GM19463 (cell line): ENCODE results near the gene SERTAD4.
"Not testable (repeated sequence)": the region's sequence is repeated elsewhere in the genome, so short reads cannot be mapped to it uniquely, and the experiment has no call there.

Experiments used
- ATAC-seq: cut with Tn5 transposase; IDR thresholded peaks from one replicate; pipeline ENCODE4 v1.9.1; 2021; ENCODE audit warnings: mild to moderate bottlenecking, moderate library complexity; ENCODE audit not compliant: unreplicated experiment

Gene SERTAD4

DNA sequence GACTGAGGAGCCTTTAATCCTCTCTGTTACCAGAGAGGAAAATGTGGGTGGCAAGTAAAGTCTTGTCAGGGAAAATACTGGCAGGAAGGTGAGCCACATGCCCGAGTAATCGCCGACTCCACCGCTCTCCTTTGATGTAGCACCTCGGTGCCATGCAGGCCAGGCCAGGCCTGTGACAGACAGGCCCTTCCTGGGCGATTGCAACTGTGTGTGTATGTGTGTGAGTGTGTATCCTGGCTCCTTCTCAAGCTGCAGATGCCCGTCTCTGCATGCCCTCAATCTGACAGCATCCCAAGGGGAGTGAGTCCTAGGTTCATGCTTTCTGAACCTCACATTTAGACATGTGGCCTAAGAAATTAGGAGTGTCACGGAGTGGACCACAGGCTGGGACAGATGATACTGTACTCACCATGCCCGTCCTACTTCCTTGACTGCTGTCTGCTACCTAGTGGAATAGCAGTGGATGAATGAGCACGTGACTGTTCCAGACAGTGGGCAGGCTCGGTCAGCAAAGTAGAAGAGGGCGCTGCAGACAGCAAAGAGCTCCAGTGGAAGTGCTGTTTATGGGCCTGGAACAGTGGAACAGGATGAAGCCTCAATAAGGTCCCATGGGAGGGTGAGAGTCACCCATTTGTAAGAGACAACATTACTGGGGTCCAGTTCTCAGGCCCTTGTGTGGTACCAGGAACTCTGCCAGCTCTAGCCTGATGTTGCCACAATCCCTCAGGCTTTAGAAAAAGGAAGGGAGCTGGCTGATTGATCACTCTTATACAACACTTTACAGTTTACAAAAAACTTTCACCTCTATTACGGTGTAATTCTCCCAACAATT is 25.3 kb downstream of the SERTAD4 start:
- no peak for ATAC-seq

DNA sequence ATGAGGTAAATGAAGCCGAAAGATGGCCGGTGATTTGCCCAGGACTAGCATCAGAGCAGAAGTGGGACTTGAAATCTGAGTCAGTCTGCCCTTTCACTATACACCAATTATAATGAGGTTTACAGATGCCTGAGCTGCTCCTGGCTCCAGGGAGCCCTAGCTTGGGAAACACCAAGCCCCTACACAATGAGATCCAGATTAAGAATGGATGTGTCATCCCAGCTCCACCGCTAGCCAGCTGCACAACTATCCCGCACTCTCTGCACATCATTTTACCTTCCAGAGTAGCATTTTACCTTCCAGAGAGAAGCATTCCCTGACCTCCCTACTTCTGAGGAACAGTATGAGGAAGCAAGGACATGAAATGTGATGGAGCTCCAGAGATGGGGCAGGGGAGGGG is 27.0 kb downstream of the SERTAD4 start:
- ATAC-seq: no peak

DNA sequence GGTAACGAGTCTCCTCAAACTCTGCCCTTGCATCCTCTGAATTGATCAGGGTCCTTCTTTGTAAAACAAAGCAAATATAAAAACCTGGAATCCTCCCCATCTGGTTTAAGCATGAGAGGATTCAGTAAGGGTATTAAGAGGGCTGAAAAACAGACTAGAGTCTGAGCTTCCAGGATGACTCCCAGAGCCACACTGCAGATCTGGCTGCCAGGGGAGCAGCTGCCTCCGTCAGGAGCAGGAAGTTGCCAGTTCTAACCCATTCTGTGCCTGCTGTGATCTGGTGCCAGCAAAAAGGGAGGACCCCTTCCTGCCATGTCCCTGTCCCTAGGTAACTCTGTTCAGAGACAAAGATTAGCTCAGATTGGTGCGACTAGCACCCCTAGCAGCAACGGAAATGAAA is 27.5 kb downstream of the SERTAD4 start:
- no peak for ATAC-seq

DNA sequence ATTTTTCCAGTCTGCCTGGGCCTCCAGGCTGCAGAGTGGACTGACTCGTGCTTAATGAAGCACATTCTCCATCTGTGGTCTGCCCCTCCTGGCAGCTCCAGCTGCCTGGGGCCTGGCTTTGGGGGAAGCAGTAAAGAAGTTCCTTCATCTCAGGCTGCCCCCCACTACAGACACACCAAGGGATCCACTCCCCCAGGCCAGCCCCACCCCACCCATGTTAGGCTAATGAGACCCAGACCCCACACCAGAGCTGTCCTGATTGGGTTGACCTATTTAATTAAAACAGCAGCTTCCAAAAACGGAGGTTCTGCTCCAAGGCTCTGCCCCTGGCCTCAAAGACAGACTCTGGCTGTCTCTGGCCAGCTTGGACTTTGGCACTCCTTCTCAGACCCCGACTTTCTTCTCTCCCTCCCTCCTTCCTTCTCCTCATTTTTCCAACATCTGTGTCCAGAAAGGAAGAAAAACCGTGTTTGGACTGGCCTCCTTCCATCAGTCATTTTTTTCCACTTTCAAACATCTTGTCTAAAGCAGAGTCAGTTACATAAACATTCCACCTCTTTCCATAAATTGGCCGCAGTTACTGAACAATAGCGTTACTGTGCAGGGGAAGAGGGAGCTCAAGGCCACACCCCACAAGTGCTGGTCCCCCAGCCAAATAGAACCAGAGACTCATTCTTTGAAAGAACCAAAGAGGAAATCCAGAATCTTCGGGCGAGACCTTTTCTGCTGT is 29.7 kb downstream of the SERTAD4 start:
- no peak for ATAC-seq

DNA sequence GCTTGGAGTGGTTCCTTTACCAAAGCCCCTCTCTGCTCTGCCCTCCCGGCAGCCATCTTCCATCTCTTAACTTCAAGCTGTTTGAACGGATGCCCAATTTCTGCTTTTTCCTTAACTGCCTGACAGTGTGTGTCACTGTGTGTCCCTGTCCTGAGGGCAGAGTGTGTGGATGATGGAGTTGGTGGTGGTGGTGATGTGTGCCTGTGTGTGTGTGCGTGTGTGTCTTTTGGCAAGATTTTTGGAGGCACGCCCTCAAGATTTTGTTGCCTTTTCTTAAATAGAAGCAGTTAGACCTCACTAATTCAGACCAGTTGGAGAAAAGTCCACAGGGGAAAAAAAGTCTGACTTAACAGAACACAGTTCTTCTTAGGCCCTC is 30.3 kb downstream of the SERTAD4 start:
- ATAC-seq: no peak

DNA sequence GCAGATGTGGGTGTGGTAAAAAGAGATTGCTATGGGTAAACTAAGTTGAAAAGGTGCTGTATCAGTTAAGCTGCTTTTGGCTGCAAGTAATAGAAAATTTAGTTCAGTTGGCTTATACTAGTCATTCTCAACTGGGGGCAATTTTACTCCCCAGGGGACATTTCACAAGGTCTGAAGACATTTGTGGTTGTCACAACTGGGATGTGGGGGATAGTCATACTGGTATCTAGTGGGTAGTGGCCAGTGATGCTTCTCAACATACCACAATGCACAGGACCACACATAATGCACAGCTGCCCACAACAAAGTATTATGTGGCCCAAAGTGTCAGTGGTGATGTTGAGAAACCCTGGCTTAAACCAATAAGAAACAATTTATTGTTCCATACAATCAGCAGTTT is 31.4 kb downstream of the SERTAD4 start:
- no peak for ATAC-seq

DNA sequence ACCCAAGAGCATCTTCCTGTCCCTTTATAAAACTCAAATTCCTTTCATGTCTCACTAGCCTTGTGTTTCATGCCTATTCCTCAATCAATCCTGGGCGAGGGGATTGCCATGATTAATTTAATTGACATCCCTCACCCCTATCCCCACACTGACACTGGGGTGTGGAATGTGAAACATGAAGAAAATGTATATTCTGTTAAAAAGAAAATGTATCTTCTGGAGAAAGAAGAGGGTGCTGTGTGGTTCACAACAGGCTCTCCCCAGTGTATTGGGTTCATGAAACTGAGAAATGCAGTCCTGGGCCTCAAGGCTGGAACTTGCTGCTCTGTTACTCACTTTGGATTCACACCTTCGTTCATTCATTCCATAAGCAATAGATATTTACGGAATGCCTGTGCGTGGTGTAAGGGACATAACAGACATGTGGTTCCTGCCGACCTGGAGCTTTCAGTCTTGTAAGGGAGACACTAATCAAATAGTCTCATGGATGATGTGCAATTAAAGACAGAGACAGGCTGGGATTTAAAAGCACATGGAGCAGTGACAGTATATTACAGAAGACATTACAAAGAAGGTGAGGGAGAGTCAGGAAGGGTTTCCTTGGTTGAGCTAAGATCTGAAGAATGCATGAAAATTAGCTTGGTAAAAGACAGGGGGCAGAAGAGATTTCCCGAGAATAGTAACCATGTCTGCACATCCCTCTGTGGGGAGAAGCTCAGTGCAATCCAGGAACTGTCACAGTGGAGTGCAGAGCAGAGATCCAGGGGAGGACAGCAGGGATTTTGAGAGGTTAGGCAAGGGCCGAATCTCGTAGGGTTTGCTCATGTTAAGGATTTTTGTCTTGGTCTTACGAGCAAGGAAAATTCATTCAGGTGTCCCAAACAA is 32.1 kb downstream of the SERTAD4 start:
- no peak for ATAC-seq

DNA sequence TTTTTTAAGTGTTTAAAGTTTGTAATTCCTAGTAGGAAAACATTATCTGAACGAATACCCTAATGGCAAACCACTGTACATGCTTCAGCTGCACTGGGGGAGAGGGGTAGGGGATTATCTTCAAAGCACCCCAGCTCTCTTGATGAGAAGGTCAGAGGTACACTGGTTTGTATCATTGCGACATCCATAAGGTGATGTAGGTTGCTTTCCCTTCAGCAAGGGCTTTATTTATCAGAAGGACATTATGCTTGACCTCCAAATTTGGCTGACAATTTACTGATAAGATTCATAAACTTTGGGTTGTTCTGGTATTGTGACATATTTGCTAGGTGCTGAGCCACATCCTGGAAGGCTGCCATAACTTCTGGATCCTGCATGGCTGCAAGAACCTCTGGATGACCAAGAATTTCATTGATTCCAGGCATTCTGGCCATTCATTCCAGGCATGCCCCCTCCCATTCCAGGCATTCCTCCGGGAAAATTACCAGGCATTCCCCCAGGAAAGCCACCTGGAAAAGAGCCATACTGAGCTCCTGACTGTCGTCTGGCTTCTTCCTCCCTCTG is 32.9 kb downstream of the SERTAD4 start:
- not testable (repeated sequence) for ATAC-seq

DNA sequence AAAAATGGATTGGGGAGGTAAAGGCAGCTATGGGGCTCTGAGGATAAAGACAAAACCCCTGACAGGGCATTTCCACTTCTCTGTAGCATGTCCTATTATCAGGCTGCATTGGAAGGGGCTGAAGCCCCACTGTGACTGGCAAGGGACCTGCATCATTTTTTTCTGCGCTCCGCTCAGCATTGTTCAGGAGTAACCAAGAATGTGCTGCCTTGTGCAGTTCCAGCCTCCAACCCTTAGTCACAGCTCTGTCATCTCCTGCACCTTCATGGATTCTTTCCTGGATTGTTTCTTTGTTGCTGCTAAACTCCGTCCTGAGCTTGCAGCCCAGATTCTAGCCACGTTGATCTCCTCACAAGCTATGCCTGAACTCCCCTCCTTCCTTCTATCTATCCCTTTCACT is 37.4 kb downstream of the SERTAD4 start:
- ATAC-seq: no peak

DNA sequence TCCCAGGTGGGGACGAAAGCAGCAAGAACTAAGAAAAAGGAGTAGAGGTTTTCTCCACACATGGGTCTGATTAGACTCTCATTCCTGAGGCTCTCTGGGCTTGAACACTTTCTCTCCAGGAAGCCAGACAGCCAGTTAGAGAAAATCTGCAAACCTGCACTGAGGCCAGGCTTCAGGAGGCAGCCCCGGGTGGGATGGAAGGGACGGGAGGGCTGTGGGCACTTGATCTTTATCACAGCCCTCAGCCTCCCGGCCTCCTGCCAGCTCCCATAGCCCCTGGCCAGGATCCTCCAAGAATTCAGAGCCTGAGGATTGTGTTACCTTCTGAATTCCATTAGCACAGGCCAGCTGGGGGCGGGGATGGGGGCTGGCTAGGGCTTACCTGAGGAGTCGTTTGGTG is 40.1 kb downstream of the SERTAD4 start:
- no peak for ATAC-seq

DNA sequence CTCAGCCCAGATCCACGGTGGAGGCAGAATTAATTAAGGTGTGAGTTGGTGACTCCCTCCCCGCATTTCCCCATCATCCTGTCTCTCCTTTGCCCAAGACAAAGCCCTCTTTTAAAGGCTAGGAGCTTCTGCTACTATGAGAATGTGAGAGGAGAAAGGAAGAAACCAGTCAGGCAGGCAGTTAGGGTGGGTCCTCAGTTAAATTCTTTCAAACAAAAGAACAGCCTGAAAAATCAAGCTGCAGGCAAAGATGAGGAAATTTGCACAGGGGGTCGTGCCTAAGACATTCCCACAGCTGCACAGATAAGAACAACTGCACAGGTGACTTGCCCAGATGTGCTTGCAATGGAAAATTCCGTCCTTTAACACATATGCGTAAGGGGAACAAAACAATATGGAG is 47.6 kb downstream of the SERTAD4 start:
- ATAC-seq: no peak

DNA sequence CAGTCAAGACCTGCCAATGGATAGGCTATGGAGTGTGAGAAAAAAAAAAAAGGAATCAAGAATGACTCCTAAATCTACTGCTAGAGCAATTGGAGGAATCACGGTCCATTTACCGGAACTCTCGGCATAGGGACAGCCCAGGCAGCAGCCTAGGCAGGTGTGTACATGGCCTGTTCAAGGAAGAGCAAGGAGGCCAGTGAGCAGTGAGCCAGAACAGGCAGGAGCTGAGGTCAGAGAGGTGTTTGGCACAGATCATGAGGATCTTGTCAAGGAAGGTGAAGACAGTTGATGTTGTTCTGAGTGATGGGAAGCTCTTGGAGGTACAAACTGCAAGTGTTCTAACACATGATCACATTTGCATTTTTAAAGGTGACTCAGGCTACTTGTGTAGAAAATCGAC is 55.5 kb downstream of the SERTAD4 start:
- no peak for ATAC-seq

DNA sequence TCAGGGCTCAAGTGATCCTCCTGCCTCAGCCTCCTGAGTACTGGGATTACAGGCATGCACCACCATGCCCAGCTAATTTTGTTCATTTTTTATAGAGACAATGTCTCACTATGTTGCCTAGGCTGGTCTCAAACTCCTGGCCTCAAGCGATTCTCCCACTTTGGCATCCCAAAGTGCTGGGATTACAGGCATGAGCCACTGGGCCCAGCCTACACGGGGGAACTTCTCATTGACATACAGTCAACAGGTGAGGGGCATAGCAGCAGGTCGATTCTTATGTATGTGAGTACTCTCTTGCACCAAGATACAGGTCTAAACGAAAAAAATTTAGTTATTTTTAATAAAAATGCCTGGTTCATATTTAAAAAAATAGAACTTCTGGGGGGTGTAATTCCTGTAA is 56.7 kb downstream of the SERTAD4 start:
- ATAC-seq: no peak

DNA sequence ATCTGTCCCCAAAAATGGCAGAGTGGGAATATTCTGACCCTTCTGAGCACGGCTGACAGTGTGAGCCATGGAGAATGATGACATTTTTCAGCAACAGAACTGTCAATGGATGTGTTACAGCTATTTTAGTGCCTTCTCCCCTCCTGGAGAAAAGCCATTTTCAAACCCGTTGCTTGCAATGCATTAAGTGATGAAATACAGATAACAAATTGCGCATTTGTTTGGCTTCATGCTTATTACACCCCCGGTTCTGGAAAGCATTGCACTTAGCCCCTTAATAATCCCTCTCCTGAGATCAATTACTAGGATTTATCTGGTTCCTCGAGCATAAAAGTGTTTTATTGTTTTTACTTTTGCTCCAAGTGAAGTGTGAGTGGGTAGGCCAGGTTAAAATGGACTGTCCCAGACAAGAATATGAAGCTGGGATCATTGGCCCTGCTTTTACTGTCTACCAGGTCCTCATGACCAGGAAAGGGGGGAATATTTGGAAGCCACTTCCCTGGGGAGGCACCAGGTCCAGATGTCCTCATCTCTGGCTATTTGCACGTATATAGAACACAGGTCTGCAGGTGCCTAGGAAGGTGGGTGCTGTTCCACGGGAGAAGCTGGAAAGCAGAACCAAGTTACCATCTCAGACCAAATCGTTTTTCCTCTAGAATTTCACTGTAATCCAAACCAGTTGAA is 58.6 kb downstream of the SERTAD4 start:
- ATAC-seq: no peak

DNA sequence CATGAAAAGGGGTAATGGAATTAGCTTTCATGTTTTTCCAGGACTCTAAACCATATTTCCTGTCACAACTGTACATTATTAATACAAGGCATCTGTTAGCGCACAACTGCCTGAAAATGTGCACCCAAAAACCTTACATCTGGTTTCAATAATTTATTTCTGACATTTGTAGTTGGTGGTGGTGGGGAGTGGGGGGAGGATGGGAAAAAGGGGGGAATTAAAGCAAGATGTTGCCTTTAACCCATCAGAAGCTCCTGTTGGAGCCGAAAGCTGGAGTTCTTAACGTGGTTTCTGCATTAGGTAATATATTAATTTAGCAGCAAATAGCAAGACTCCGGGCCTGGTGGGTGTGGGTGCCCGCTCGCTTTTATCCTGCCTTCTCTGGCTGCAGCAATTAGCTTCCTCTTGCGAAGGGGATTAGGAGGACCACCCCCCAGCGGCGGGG is 59.2 kb downstream of the SERTAD4 start:
- ATAC-seq: no peak

DNA sequence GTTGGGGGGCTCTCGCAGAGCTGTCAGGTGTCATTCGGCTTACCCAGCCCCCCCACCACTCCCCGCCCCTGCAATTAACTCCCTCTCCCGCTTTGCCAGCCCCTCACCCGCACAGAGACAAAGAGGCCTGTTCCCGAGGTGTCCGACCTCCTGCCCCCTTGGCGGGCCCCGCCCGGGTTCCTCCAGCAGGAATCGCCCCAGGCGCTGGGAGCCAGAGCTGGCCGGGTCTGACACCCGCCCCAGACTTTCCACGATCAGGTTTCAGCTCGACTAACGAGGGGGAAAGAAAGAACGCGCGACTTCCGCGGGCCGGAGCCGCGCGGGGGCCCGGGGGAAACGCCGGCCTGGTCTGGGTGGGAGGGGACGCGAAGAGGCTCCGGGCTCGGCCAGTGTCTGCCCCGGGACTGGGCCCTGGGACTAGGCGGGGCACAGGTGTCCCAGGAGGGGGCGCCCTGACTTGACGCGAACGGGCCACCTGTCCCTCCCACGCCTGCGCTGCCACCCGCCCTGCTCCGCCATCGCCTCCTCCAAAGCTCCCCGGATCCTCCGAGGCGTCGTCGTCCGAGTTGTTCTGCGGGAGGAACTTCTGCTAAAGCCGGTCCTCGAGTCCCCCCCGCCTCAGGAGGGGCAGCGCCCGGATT is 59.8 kb downstream of the SERTAD4 start:
- ATAC-seq: peak; percentile 81

DNA sequence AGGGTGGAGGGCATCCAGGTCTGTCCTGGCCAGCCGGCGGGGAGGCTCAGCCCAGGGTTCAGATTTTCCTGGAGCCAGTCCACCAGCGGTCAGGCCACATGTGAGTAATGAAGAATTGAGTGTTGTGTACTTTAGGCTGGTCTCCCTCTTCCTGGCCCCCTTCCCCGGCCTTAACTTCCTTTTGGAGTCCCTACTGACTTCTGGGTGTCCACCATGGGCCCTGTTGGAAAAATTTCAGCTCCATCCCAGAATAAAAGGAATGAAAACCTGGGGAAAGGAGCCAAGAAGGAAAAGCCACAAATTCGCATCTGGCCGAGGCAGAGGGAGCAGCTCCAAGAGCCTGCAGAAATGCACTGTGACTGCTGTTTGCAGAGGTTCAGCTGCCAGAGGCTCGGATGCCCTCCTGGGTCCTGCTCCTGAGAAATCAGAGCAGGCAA is 60.6 kb downstream of the SERTAD4 start:
- ATAC-seq: no peak

DNA sequence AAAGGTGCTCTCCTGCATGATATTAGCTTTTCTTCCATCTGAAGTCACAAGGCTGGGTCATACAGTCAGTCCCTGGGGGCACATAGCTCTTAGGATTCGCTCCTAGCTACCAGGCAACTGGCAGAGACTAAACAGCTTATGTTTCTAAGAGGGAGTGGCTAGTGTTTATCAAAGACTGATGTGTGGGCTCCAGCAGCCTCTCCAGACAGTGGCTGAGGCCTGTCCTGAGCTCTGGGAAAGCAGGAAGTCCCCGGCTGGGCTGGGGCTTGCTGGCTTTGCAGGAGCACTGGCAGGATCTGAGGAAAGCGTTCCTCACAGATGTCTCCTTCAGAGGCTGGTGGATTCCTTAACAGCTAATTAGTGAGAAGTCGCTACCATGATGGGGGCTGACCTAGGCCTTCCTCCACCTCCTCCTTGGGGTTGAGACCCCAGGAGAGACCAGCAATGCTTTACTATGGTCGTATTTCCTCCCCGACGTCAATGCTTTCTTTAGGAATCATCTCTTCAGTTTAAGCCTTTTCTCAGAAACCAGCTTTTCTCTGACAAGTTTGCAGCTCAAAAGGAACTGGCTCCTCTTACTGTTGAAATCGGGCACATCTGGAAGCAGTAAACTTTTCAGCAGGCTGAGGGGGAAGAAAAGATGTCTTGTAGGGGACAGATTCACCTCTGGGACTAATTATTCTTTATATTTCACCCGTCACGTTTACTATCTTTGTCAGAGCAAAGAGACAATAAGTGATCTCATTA is 62.6 kb downstream of the SERTAD4 start:
- no peak for ATAC-seq
